H1 (cell line): ENCODE measurements around the gene NET1.

Experiments used
- ATF3 ChIP-seq: IDR thresholded peaks from 2 replicates; pipeline ENCODE4 v1.6.1; 2011; ENCODE audit warnings: low read depth, mild to moderate bottlenecking, low read length; ENCODE audit not compliant: insufficient read depth
- BACH1 ChIP-seq: IDR thresholded peaks from 2 replicates; pipeline ENCODE4 v1.6.1; 2012; ENCODE audit warnings: low read length, improper control_type of control experiment
- EP300 ChIP-seq, 2 experiments: IDR thresholded peaks; 1 replicate in 1 of 2; 2 replicates in 1 of 2; pipeline ENCODE4 v1.6.1; 2011 to 2012; ENCODE audit warnings: low read depth in 2 of 2, low read length in 2 of 2, mild to moderate bottlenecking in 2 of 2, borderline replicate concordance in 1 of 2, inconsistent platforms in 1 of 2, moderate library complexity in 1 of 2
- FOSL1 ChIP-seq: IDR thresholded peaks from 2 replicates; pipeline ENCODE4 v1.6.1; 2011; ENCODE audit warnings: mild to moderate bottlenecking, low read depth, low read length, moderate library complexity; ENCODE audit not compliant: insufficient read depth
- POLR2A ChIP-seq, 2 experiments: IDR thresholded peaks; 1 replicate in 1 of 2; 2 replicates in 1 of 2; pipeline ENCODE4 v1.6.1; 2011; ENCODE audit warnings: low read depth in 2 of 2, low read length in 2 of 2, mild to moderate bottlenecking in 2 of 2; ENCODE audit errors: control extremely low read depth in 1 of 2
- TEAD4 ChIP-seq: IDR thresholded peaks from 2 replicates; pipeline ENCODE4 v1.6.1; 2012; ENCODE audit warnings: low read depth, low read length, inconsistent platforms, mixed read lengths
- TF ChIP-seq, protein P1 (sequence below), 3 experiments: IDR thresholded peaks; 1 replicate in 2 of 3; 2 replicates in 1 of 3; pipeline versions ENCODE4 v1.5.1 to v1.6.1; 2011; ENCODE audit warnings: low read length in 3 of 3, mild to moderate bottlenecking in 3 of 3, inconsistent platforms in 2 of 3, low read depth in 1 of 3, moderate library complexity in 1 of 3; ENCODE audit not compliant: insufficient read depth in 1 of 3; ENCODE audit errors: control extremely low read depth in 1 of 3

DNA sequence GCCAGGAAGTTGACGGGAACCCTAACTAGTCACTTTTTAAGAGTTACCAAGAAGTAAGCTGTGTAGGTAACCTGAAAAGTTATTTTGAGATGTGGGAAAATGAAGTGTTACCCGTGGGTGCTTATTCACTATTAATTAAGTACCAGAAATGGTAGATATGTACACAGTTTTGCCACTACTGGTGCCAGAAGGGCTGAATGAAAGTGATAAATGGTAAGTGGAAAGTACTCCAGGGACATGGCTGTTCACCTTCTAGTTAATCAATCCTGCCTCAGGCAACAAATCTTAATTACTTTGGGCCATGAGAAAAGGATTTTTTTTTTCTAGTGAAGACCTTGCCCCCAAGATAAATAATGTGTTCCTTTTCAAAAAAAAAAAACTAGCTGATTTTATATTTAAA lies 15.8 kb downstream of the NET1 start:
- TF ChIP-seq, protein P1, sequence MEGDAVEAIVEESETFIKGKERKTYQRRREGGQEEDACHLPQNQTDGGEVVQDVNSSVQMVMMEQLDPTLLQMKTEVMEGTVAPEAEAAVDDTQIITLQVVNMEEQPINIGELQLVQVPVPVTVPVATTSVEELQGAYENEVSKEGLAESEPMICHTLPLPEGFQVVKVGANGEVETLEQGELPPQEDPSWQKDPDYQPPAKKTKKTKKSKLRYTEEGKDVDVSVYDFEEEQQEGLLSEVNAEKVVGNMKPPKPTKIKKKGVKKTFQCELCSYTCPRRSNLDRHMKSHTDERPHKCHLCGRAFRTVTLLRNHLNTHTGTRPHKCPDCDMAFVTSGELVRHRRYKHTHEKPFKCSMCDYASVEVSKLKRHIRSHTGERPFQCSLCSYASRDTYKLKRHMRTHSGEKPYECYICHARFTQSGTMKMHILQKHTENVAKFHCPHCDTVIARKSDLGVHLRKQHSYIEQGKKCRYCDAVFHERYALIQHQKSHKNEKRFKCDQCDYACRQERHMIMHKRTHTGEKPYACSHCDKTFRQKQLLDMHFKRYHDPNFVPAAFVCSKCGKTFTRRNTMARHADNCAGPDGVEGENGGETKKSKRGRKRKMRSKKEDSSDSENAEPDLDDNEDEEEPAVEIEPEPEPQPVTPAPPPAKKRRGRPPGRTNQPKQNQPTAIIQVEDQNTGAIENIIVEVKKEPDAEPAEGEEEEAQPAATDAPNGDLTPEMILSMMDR (IDR thresholded peaks at IDR 0.05; ENCODE audit: control extremely low read depth in 1 of 3, insufficient read depth in 1 of 3, low read depth in 1 of 3, low read length in 3 of 3): no peak
- TF ChIP-seq POLR2A (IDR thresholded peaks at IDR 0.05; ENCODE audit: control extremely low read depth in 1 of 2, low read depth in 2 of 2, low read length in 2 of 2) (no peak), TEAD4 (no peak), BACH1 (no peak), EP300 (IDR thresholded peaks at IDR 0.05; ENCODE audit: borderline replicate concordance in 1 of 2, low read depth in 2 of 2, low read length in 2 of 2) (no peak), ATF3 (no peak), FOSL1 (no peak)
